Right lobe of liver (tissue), 4 donors: ENCODE results near the gene CTDP1.

Source experiments
- CTCF ChIP-seq, 4 donors: fragments of 200-600 bp in 3 of 4; fragments of 450-650 bp in 1 of 4; IDR thresholded peaks; one replicate each; pipeline versions ENCODE4 v1.5.1 to v1.8.0; 2016 to 2022; ENCODE audit warnings: antibody characterized with exemption in 4 of 4, mild to moderate bottlenecking in 2 of 4
- POLR2A ChIP-seq: fragments of 450-650 bp; IDR thresholded peaks from one replicate; pipeline ENCODE4 v1.6.1; 2017; ENCODE audit warnings: antibody characterized with exemption, mild to moderate bottlenecking
- donor health status: DM: no; HTN: no; CAD: no.
- donor health status: DM: no; HTN: no; CAD: no.
- donor health status: DM: no; HTN: yes; CAD: no.

- TF ChIP-seq CTCF (IDR thresholded peaks at IDR 0.05) (no peak), POLR2A (no peak)
Measured at GRCh38 chr18:79799619-79800370, 120.2 kb downstream of the CTDP1 start.
